MM.1S (cell line): ENCODE measurements around the gene AHCYL1.

Experiments
- DNase-seq: peaks from one replicate; pipeline ENCODE4 v3.0.0-alpha.2; 2015
- H2AFZ ChIP-seq: fragments of 300-600 bp; sonication (generic); 2 replicates; pipeline ENCODE4 v1.6.0; 2016; ENCODE audit warnings: antibody characterized with exemption, low read length
- H3F3A ChIP-seq: fragments of 300-600 bp; sonication (generic); 2 replicates; pipeline ENCODE4 v1.6.1; 2016; ENCODE audit warnings: mild to moderate bottlenecking, antibody characterized with exemption, low read length, moderate library complexity, mixed read lengths; ENCODE audit not compliant: insufficient read depth
- H3K27ac ChIP-seq: fragments of 300-600 bp; sonication (generic); 2 replicates; pipeline ENCODE4 v1.5.1; 2016; ENCODE audit warnings: mild to moderate bottlenecking, low read length
- H3K27me3 ChIP-seq: fragments of 300-600 bp; sonication (generic); replicated peaks from 2 replicates; pipeline ENCODE4 v1.6.0; 2016; ENCODE audit warnings: low read length; ENCODE audit not compliant: insufficient read depth
- H3K36me3 ChIP-seq: fragments of 300-600 bp; sonication (generic); replicated peaks from 2 replicates; pipeline ENCODE4 v1.6.1; 2016; ENCODE audit warnings: mild to moderate bottlenecking, low read length, mixed read lengths; ENCODE audit not compliant: insufficient read depth
- H3K4me1 ChIP-seq: fragments of 300-600 bp; sonication (generic); 2 replicates; pipeline ENCODE4 v1.6.1; 2016; ENCODE audit warnings: low read length, mixed read lengths
- H3K4me2 ChIP-seq: fragments of 300-600 bp; sonication (generic); 2 replicates; pipeline ENCODE4 v1.6.0; 2016; ENCODE audit warnings: low read depth, low read length
- H3K4me3 ChIP-seq: fragments of 300-600 bp; sonication (generic); 2 replicates; pipeline ENCODE4 v1.5.1; 2016; ENCODE audit warnings: low read length, mixed read lengths
- H3K79me2 ChIP-seq: fragments of 300-600 bp; sonication (generic); 2 replicates; pipeline ENCODE4 v1.6.1; 2016; ENCODE audit warnings: mixed run types, low read length, mixed read lengths
- H3K9ac ChIP-seq: fragments of 300-600 bp; sonication (generic); 2 replicates; pipeline ENCODE4 v1.6.1; 2016; ENCODE audit warnings: low read length, mixed read lengths
- H3K9me2 ChIP-seq: fragments of 300-600 bp; sonication (generic); replicated peaks from 2 replicates; pipeline ENCODE4 v1.6.1; 2016; ENCODE audit warnings: mild to moderate bottlenecking, low read length, mixed read lengths; ENCODE audit not compliant: insufficient read depth
- H3K9me3 ChIP-seq: fragments of 300-600 bp; sonication (generic); replicated peaks from 2 replicates; pipeline ENCODE4 v1.6.1; 2016; ENCODE audit warnings: mild to moderate bottlenecking, low read length, mixed read lengths; ENCODE audit not compliant: insufficient read depth
- H4K20me1 ChIP-seq: fragments of 300-600 bp; sonication (generic); 2 replicates; pipeline ENCODE4 v1.6.1; 2016; ENCODE audit warnings: mild to moderate bottlenecking, low read length, moderate library complexity, mixed read lengths; ENCODE audit not compliant: insufficient read depth
- EZH2 ChIP-seq: fragments of 300-600 bp; sonication (generic); optimal IDR thresholded peaks from 2 replicates; pipeline ENCODE3; 2017; ENCODE audit warnings: low read depth, mild to moderate bottlenecking, antibody characterized with exemption, low read length, mixed read lengths
- EZH2phosphoT487 ChIP-seq: fragments of 300-600 bp; sonication (generic); IDR thresholded peaks from 2 replicates; pipeline ENCODE4 v1.6.1; 2018; ENCODE audit warnings: antibody characterized with exemption, low read length
- TF ChIP-seq, protein P1 (sequence below): fragments of 300-600 bp; sonication (generic); IDR thresholded peaks from 2 replicates; pipeline ENCODE4 v1.5.1; 2016; ENCODE audit warnings: antibody characterized with exemption, low read length, mixed read lengths

The AHCYL1 gene

DNA sequence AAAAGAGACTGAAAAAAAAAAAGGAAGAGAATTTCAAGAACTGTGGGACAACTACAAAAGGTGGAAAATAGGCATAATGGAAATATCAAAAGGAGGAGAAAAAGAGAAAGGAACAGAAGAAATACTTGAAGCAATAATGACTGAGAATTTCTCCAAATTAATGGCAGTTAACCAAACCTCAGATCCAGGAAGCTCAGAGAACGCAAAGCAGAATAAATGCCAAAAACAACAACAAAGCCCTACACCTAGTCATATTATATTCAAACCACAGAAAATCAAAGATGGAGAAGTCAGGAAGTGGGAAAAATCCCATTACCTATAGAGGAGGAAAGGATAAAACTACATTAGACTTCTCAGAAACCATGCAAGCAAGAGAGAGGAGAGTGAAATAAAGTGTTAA, 20.7 kb upstream of the AHCYL1 start:
- Histone ChIP-seq H3F3A (no peaks in the 10 kb centered on the region), H3K9me2 (no peaks in the 10 kb centered on the region), H3K27ac (no peak overlapping the region), H3K27me3 (no peaks in the 10 kb centered on the region), H2AFZ (no peak overlapping the region), H3K4me3 (no peak overlapping the region), H3K4me2 (no peak overlapping the region), H3K36me3 (no peaks in the 10 kb centered on the region), H3K9me3 (no peaks in the 10 kb centered on the region), H3K9ac (no peak overlapping the region), H4K20me1 (no peaks in the 10 kb centered on the region), H3K4me1 (no peaks in the 10 kb centered on the region), H3K79me2 (no peaks in the 10 kb centered on the region)
- DNase-seq = no peak
- TF ChIP-seq EZH2 (no peak), EZH2phosphoT487 (no peak)
- TF ChIP-seq, protein P1, sequence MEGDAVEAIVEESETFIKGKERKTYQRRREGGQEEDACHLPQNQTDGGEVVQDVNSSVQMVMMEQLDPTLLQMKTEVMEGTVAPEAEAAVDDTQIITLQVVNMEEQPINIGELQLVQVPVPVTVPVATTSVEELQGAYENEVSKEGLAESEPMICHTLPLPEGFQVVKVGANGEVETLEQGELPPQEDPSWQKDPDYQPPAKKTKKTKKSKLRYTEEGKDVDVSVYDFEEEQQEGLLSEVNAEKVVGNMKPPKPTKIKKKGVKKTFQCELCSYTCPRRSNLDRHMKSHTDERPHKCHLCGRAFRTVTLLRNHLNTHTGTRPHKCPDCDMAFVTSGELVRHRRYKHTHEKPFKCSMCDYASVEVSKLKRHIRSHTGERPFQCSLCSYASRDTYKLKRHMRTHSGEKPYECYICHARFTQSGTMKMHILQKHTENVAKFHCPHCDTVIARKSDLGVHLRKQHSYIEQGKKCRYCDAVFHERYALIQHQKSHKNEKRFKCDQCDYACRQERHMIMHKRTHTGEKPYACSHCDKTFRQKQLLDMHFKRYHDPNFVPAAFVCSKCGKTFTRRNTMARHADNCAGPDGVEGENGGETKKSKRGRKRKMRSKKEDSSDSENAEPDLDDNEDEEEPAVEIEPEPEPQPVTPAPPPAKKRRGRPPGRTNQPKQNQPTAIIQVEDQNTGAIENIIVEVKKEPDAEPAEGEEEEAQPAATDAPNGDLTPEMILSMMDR = no peak

DNA sequence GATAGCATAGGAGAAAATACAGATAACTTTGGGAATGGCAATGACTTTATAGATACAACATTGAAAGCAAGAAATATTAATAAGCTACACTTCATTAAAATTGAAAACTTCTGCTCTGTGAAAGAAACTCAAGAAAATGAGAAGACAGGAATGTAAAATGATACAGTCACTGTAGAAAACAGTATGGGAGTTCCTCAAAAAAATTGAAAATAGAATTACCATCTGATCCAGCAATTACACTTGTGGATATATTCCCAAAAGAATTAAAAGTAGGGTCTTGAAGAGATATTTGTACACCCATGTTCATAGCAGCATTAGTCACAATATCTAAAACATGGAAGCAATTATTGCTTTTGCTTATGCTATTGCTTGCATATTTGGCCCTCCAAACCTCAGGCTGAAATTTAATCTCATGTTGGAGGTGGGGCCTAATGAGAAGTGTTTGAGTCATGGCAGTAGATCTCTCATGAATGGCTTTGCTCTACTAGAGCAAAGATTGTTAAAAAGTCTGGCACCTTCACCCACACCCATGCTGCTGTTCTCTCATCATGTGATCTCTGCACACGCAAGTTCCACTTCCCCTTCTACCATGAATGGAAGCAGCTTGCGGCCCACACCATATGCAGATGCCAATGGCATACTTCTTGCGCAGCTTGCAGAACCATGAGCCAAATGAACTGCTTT, 15.3 kb upstream of the AHCYL1 start:
- Histone ChIP-seq H3K9me3 (no peaks in the 10 kb centered on the region), H3K36me3 (no peaks in the 10 kb centered on the region), H3K4me2 (no peak overlapping the region), H4K20me1 (no peaks in the 10 kb centered on the region), H3K4me3 (no peak overlapping the region), H3F3A (no peaks in the 10 kb centered on the region), H3K9me2 (no peaks in the 10 kb centered on the region), H3K9ac (no peak overlapping the region), H3K4me1 (no peaks in the 10 kb centered on the region), H3K27ac (no peak overlapping the region), H3K79me2 (no peaks in the 10 kb centered on the region), H2AFZ (no peak overlapping the region), H3K27me3 (no peaks in the 10 kb centered on the region)
- no peak for TF ChIP-seq EZH2
- DNase-seq = no peak

DNA sequence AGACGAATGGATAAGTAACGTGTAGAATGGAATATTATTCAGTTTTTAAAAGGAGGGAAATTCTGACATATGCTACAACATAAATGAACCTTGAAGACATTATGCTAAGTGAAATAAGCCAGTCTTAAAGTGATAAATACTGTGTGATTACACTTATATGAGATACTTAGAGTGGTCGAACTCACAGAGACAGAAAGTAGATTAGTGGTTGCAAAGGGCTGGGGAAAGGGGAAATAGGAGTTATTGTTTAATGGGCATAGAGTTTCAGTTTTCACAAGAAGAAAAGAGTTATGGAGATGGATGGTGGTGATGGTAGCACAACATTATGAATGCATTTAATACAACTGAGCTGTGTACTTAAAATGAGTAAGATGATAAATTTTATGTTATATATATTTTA, 14.7 kb upstream of the AHCYL1 start:
- TF ChIP-seq EZH2phosphoT487 (no peak), EZH2 (no peak)
- TF ChIP-seq, protein P1 = no peak
- Histone ChIP-seq H3K9ac (no peak overlapping the region), H3K36me3 (no peaks in the 10 kb centered on the region), H3F3A (no peaks in the 10 kb centered on the region), H3K79me2 (no peaks in the 10 kb centered on the region), H3K4me3 (no peak overlapping the region), H2AFZ (no peak overlapping the region), H3K27me3 (no peaks in the 10 kb centered on the region), H3K27ac (no peak overlapping the region), H3K4me2 (no peak overlapping the region), H3K4me1 (no peaks in the 10 kb centered on the region), H4K20me1 (no peaks in the 10 kb centered on the region), H3K9me3 (no peaks in the 10 kb centered on the region), H3K9me2 (no peaks in the 10 kb centered on the region)
- DNase-seq = no peak

DNA sequence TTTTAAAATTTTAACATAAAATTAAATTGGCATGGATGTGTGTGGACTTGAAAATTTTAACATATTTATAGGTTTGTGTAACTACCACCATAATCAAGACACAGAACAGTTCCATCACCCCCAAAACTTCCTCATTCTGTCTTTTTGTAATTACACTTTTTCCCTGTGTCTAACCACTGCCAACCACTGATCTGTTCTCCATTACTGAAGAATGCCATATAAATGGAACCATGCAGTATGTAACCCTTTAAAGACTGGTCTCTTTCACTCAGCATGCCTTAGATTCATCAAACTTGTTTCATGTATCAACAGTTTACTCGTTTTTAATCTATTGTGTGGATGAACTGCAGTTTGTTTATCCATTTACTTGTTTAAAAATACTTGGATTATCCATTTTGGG, 13.0 kb upstream of the AHCYL1 start:
- Histone ChIP-seq H2AFZ (no peak overlapping the region), H3K79me2 (no peaks in the 10 kb centered on the region), H3K4me2 (no peak overlapping the region), H4K20me1 (no peaks in the 10 kb centered on the region), H3K9me3 (no peaks in the 10 kb centered on the region), H3K36me3 (no peaks in the 10 kb centered on the region), H3K27me3 (no peaks in the 10 kb centered on the region), H3K27ac (no peak overlapping the region), H3K9ac (no peak overlapping the region), H3K4me3 (no peak overlapping the region), H3K9me2 (no peaks in the 10 kb centered on the region), H3F3A (no peaks in the 10 kb centered on the region), H3K4me1 (no peaks in the 10 kb centered on the region)
- DNase-seq = no peak
- TF ChIP-seq, protein P1 = no peak
- TF ChIP-seq EZH2 (no peak), EZH2phosphoT487 (no peak)
